ENCODE measurements around the gene HRAS. TPM values are rescaled to one million over a fixed set of nuclear protein-coding genes. Genes with fewer than 3 reads are reported as not detected.

Gene HRAS
- total RNA-seq, 6 donors from 2014 or later: 45.5 to 85.0 (median 59.9) TPM

- TF ChIP-seq EP300 (IDR thresholded peaks at IDR 0.05) (no peak), POLR2AphosphoS5 (IDR thresholded peaks at IDR 0.05) (no peak), POLR2A (IDR thresholded peaks at IDR 0.05) (no peak), CTCF (IDR thresholded peaks at IDR 0.05) (no peak)
- no peaks in the 10 kb centered on the region for H3K27me3 ChIP-seq
- no peaks in the 10 kb centered on the region for H3K9me3 ChIP-seq
- H3K4me3 ChIP-seq: no peak overlapping the region
- no peak overlapping the region for H3K27ac ChIP-seq
- peaks cover 24 to 44% (median 29%) of the 10 kb centered on the region in 4 donors for H3K4me1 ChIP-seq
- peaks cover 5 to 30% (median 22%) of the 10 kb centered on the region in 4 donors for H3K36me3 ChIP-seq
- no peak for ATAC-seq (ENCODE audit: low FRiP score in 2 of 2)
- DNase-seq: peak in 1 of 2 donors; percentile 86
- WGBS, 2 donors: 83 to 93% methylated on average over 21 to 23 of the region's 23 CpGs
Observed at GRCh38 chr11:532527-532985, 2.8 kb downstream of the HRAS start.

DNA sequence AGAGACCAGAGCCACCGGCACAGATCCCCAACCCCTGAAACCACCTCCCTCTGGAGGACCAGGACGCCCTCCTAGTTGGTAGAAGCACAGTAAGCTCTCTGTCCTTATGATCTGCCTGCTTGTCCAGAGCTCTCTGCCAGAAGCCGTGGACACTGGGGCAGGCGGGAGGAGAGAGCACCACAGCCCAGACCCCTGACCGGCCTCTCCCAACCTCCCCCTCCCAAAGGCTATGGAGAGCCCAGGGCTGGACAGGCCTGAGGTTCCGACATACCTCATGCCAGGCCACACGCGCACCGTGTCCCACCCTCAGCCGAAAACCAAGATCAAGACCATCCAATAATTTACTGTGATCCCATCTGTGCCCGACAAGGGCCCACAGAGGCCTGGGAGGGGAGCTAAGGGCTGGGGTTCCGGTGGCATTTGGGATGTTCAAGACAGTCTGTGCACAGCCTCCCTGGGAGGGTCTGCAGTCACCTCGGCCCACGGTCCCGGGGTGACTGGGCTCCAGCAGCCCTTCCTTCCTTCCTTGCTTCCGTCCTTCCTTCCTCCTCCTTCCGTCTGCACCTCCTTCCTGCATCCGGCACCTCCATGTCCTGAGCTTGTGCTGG is 3.4 kb downstream of the HRAS start:
- H3K27ac ChIP-seq: no peak overlapping the region
- H3K36me3 ChIP-seq: peaks cover 5 to 30% (median 22%) of the 10 kb centered on the region in 4 donors

DNA sequence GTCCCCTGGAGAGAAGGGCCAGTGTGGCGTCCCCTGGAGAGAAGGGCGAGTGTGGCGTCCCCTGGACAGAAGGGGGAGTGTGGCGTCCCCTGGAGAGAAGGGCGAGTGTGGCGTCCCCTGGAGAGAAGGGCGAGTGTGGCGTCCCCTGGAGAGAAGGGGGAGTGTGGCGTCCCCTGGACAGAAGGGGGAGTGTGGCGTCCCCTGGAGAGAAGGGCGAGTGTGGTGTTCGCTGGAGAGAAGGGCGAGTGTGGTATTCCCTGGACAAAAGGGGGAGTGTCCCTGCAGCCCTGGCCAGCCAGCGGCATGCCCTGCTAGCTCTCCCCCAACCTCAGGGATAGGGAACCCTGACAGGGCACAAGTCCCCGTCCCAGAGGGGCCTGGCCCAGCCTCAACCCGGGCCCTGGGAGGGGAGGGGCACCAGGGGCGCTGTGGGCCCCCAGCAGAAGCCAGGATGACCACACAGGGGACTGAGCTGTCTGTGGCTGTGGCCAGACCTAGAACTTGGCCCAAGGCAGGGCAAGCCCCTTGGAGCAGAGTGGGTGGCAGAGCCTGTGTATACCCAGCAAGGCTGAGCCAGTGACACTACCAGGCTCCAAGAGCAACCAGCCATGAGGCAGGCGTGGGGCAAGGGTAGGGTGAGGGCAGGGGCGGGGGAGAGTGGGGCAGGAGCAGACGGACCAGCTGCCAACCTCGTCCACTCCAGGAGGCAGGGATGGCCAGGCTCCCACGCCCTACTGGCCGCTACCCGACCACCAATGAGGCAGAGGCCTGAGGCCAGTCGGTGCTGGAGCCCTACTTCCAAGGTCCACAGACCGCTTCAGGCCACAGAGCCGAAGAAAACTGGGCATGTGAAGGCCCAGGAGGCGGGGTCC is 4.2 kb downstream of the HRAS start:
- no peaks in the 10 kb centered on the region for H3K9me3 ChIP-seq

More for the DNA sequence above, 3.4 kb downstream of the HRAS start:
- Histone ChIP-seq H3K27me3 (no peaks in the 10 kb centered on the region), H3K4me3 (no peak overlapping the region), H3K4me1 (peaks cover 19 to 39% (median 24%) of the 10 kb centered on the region in 4 donors), H3K9me3 (no peaks in the 10 kb centered on the region)
- WGBS, 2 donors: 81 to 84% methylated on average over 15 to 17 of the region's 18 CpGs
- TF ChIP-seq POLR2A (IDR thresholded peaks at IDR 0.05): no peak
- TF ChIP-seq EP300 (IDR thresholded peaks at IDR 0.05): no peak
- no peak for TF ChIP-seq POLR2AphosphoS5 (IDR thresholded peaks at IDR 0.05)
- TF ChIP-seq CTCF (IDR thresholded peaks at IDR 0.05): no peak
- ATAC-seq (ENCODE audit: low FRiP score in 2 of 2): no peak
- DNase-seq: no peak

GRCh38 chr11:529728-530411 is 5.5 kb downstream of the HRAS start:
- Histone ChIP-seq H3K9me3 (no peaks in the 10 kb centered on the region), H3K4me1 (peaks cover 8 to 25% (median 11%) of the 10 kb centered on the region in 4 donors), H3K36me3 (peaks cover 5 to 30% (median 22%) of the 10 kb centered on the region in 4 donors), H3K27me3 (no peaks in the 10 kb centered on the region), H3K4me3 (no peak overlapping the region), H3K27ac (no peak overlapping the region)
- ATAC-seq (ENCODE audit: low FRiP score in 2 of 2) (no peak), DNase-seq (peak in 1 of 2 donors; percentile 75)
- TF ChIP-seq EP300 (IDR thresholded peaks at IDR 0.05) (no peak), POLR2A (IDR thresholded peaks at IDR 0.05) (no peak), POLR2AphosphoS5 (IDR thresholded peaks at IDR 0.05) (no peak), CTCF (IDR thresholded peaks at IDR 0.05) (no peak)
- 91 to 92% methylated on average over 8 to 11 of the region's 18 CpGs for WGBS, 2 donors

More for the DNA sequence above, 4.2 kb downstream of the HRAS start:
- H3K4me1 ChIP-seq: peaks cover 12 to 31% (median 15%) of the 10 kb centered on the region in 4 donors
- 90 to 94% methylated on average over 11 to 20 of the region's 28 CpGs for WGBS, 2 donors
- no peak overlapping the region for H3K27ac ChIP-seq
- TF ChIP-seq POLR2A (IDR thresholded peaks at IDR 0.05): no peak
- TF ChIP-seq CTCF (IDR thresholded peaks at IDR 0.05): no peak
- TF ChIP-seq EP300 (IDR thresholded peaks at IDR 0.05): no peak
- TF ChIP-seq POLR2AphosphoS5 (IDR thresholded peaks at IDR 0.05): no peak
- ATAC-seq (ENCODE audit: low FRiP score in 2 of 2) (no peak), DNase-seq (peak in 1 of 2 donors; percentile 74)
- peaks cover 5 to 30% (median 22%) of the 10 kb centered on the region in 4 donors for H3K36me3 ChIP-seq
- no peaks in the 10 kb centered on the region for H3K27me3 ChIP-seq
- H3K4me3 ChIP-seq: no peak overlapping the region

All from upper lobe of left lung (tissue), 6 donors.